H9 (cell line): ENCODE measurements around the gene NEMP1. TPM values are rescaled to one million over a fixed set of nuclear protein-coding genes. Genes with fewer than 3 reads are reported as not detected.

ENCODE experiments used
- DNase-seq: peaks from one replicate; pipeline ENCODE4 v3.0.0-alpha.2; 2017
- H2AFZ ChIP-seq: one replicate; pipeline ENCODE4 v1.6.1; 2013; ENCODE audit warnings: mild to moderate bottlenecking, low read length, control low read depth, moderate library complexity
- H2AK5ac ChIP-seq: 2 replicates; pipeline ENCODE4 v1.6.1; 2013; ENCODE audit warnings: low read length, control low read depth, mixed read lengths; ENCODE audit not compliant: insufficient read length
- H2BK120ac ChIP-seq: one replicate; pipeline ENCODE4 v1.6.1; 2013; ENCODE audit warnings: low read depth, mild to moderate bottlenecking, low read length, control low read depth, inconsistent platforms; ENCODE audit not compliant: poor library complexity, severe bottlenecking
- H2BK12ac ChIP-seq: 2 replicates; pipeline ENCODE4 v1.6.1; 2013; ENCODE audit warnings: low read length, control low read depth, mixed read lengths, low read depth; ENCODE audit not compliant: insufficient read length
- H2BK15ac ChIP-seq: 2 replicates; pipeline ENCODE4 v1.6.1; 2013; ENCODE audit warnings: low read depth, low read length, control low read depth
- H2BK20ac ChIP-seq: one replicate; pipeline ENCODE4 v1.6.1; 2013; ENCODE audit warnings: low read depth, mild to moderate bottlenecking, low read length, control low read depth, inconsistent platforms; ENCODE audit not compliant: poor library complexity, severe bottlenecking
- H2BK5ac ChIP-seq: 2 replicates; pipeline ENCODE4 v1.6.1; 2013; ENCODE audit warnings: low read length, control low read depth, mixed read lengths; ENCODE audit not compliant: insufficient read length
- H3K14ac ChIP-seq: 2 replicates; pipeline ENCODE4 v1.6.1; 2013; ENCODE audit warnings: low read length, control low read depth; ENCODE audit not compliant: insufficient read depth
- H3K18ac ChIP-seq: 2 replicates; pipeline ENCODE4 v1.6.1; 2013; ENCODE audit warnings: low read depth, mild to moderate bottlenecking, mixed read lengths, low read length, control low read depth; ENCODE audit not compliant: insufficient read length
- H3K23ac ChIP-seq: 2 replicates; pipeline ENCODE4 v1.6.1; 2013; ENCODE audit warnings: low read length, control low read depth, mixed read lengths, low read depth; ENCODE audit not compliant: insufficient read length
- H3K23me2 ChIP-seq: 2 replicates; pipeline ENCODE4 v1.6.1; 2013; ENCODE audit warnings: low read depth, mild to moderate bottlenecking, mixed read lengths, low read length, control low read depth; ENCODE audit not compliant: insufficient read length, poor library complexity, severe bottlenecking
- H3K27ac ChIP-seq: 2 replicates; pipeline ENCODE4 v1.5.1; 2013; ENCODE audit warnings: low read length, control low read depth, mixed read lengths, low read depth; ENCODE audit not compliant: insufficient read length
- H3K27me3 ChIP-seq: 2 replicates; pipeline ENCODE4 v1.6.1; 2013; ENCODE audit warnings: low read length, control low read depth, inconsistent platforms; ENCODE audit not compliant: insufficient read depth
- H3K4ac ChIP-seq: 2 replicates; pipeline ENCODE4 v1.6.1; 2013; ENCODE audit warnings: low read depth, mild to moderate bottlenecking, control low read depth, inconsistent platforms, low read length, moderate library complexity
- H3K4me1 ChIP-seq: 2 replicates; pipeline ENCODE4 v1.6.1; 2013; ENCODE audit warnings: low read length, control low read depth, inconsistent platforms; ENCODE audit not compliant: insufficient read depth
- H3K4me2 ChIP-seq: 2 replicates; pipeline ENCODE4 v1.6.1; 2013; ENCODE audit warnings: low read length, control low read depth, mixed read lengths; ENCODE audit not compliant: insufficient read length, insufficient read depth
- H3K56ac ChIP-seq: 2 replicates; pipeline ENCODE4 v1.6.1; 2013; ENCODE audit warnings: low read depth, mild to moderate bottlenecking, mixed read lengths, low read length, control low read depth; ENCODE audit not compliant: insufficient read length
- H3K79me1 ChIP-seq: 2 replicates; pipeline ENCODE4 v1.6.1; 2013; ENCODE audit warnings: low read depth, mild to moderate bottlenecking, moderate library complexity, low read length, control low read depth, inconsistent platforms; ENCODE audit not compliant: insufficient read depth, poor library complexity, severe bottlenecking
- H3K79me2 ChIP-seq: 2 replicates; pipeline ENCODE4 v1.6.1; 2013; ENCODE audit warnings: low read length, control low read depth, inconsistent platforms; ENCODE audit not compliant: insufficient read depth
- H3K9ac ChIP-seq: 2 replicates; pipeline ENCODE4 v1.6.1; 2013; ENCODE audit warnings: low read length, control low read depth, mixed read lengths; ENCODE audit not compliant: insufficient read length; ENCODE audit errors: extremely low read depth
- H3K9me3 ChIP-seq: one replicate; pipeline ENCODE4 v1.6.1; 2013; ENCODE audit warnings: low read depth, low read length, inconsistent platforms; ENCODE audit not compliant: control insufficient read depth
- H3T11ph ChIP-seq: one replicate; pipeline ENCODE4 v1.6.1; 2013; ENCODE audit warnings: mild to moderate bottlenecking, low read length, control low read depth, inconsistent platforms
- H4K20me1 ChIP-seq: one replicate; pipeline ENCODE4 v1.6.1; 2013; ENCODE audit not compliant: control insufficient read depth, insufficient read length, insufficient read depth
- H4K5ac ChIP-seq: 2 replicates; pipeline ENCODE4 v1.6.1; 2013; ENCODE audit warnings: low read depth, mild to moderate bottlenecking, mixed read lengths, low read length, control low read depth; ENCODE audit not compliant: insufficient read length
- H4K8ac ChIP-seq: replicated peaks from 2 replicates; pipeline ENCODE4 v1.6.1; 2013; ENCODE audit warnings: low read length, control low read depth, mixed read lengths, low read depth; ENCODE audit not compliant: insufficient read length
- H4K91ac ChIP-seq: 2 replicates; pipeline ENCODE4 v1.6.1; 2013; ENCODE audit warnings: low read depth, mild to moderate bottlenecking, moderate library complexity, mixed read lengths, low read length, control low read depth; ENCODE audit not compliant: insufficient read length
- H3K27ac Mint-ChIP-seq, 3 experiments: 2 replicates in 2 of 3; 3 replicates in 1 of 3; pipeline ENCODE4 v1.8.0; 2020 to 2021; ENCODE audit warnings: mixed read lengths in 3 of 3, mild to moderate bottlenecking in 1 of 3, moderate library complexity in 1 of 3
- H3K27me3 Mint-ChIP-seq: 2 replicates; pipeline ENCODE4 v1.8.0; 2021; ENCODE audit warnings: low read depth, mild to moderate bottlenecking, moderate library complexity, mixed read lengths
- H3K36me3 Mint-ChIP-seq, 3 experiments: 2 replicates in 2 of 3; 3 replicates in 1 of 3; pipeline ENCODE4 v1.8.0; 2020 to 2021; ENCODE audit warnings: low read depth in 3 of 3, mixed read lengths in 3 of 3; ENCODE audit not compliant: insufficient read depth in 1 of 3
- H3K4me1 Mint-ChIP-seq, 2 experiments: 2 replicates each; pipeline ENCODE4 v1.8.0; 2020; ENCODE audit warnings: mixed read lengths in 2 of 2
- H3K4me3 Mint-ChIP-seq, 2 experiments: 2 replicates in 1 of 2; 3 replicates in 1 of 2; pipeline ENCODE4 v1.8.0; 2020 to 2021; ENCODE audit warnings: mild to moderate bottlenecking in 2 of 2, mixed read lengths in 2 of 2, moderate library complexity in 1 of 2
- H3K9me3 Mint-ChIP-seq, 2 experiments: 2 replicates in 1 of 2; 3 replicates in 1 of 2; pipeline ENCODE4 v1.8.0; 2020; ENCODE audit warnings: mild to moderate bottlenecking in 2 of 2, mixed read lengths in 2 of 2, moderate library complexity in 1 of 2
- CTCF ChIP-seq: fragments of 200-600 bp; sonication (generic); conservative IDR thresholded peaks from 3 replicates; pipeline ENCODE4 v1.8.0; 2021; ENCODE audit warnings: antibody characterized with exemption, mild to moderate bottlenecking
- WGBS: extraction: QIAGEN DNeasy Blood & Tissue Kit; methylation state at CpG from one replicate; pipeline ENCODE4 v1.1.7; 2013; ENCODE audit warnings: missing lambda C conversion rate, low lambda C conversion rate, mixed read lengths; ENCODE audit not compliant: insufficient read length; ENCODE audit errors: extremely low coverage; 5-methylcytosine and 5-hydroxymethylcytosine counted together
- total RNA-seq: library from RNA; stranded (reverse); gene quantifications from 2 replicates; pipeline ENCODE4 v1.2.1, GENCODE V29; 2021

The NEMP1 gene
- total RNA-seq, 1 experiment from 2014 or later = 50.1 TPM

- H4K8ac ChIP-seq = no peak overlapping the region
- Mint-ChIP-seq H3K4me1 (peaks cover 21 to 36% of the 10 kb centered on the region in 2 experiments), H3K27me3 (peaks cover 7% of the 10 kb centered on the region), H3K4me3 (no peak overlapping the region), H3K9me3 (no peaks in the 10 kb centered on the region), H3K27ac (no peak overlapping the region; a peak in 1 of 7 replicates), H3K36me3 (no peaks in the 10 kb centered on the region)
- H3K4me2 ChIP-seq = no peak overlapping the region
- H2BK5ac ChIP-seq = no peak overlapping the region
- H3K23ac ChIP-seq = no peak overlapping the region
- H2AK5ac ChIP-seq = no peak overlapping the region
- H3K79me2 ChIP-seq = no peaks in the 10 kb centered on the region
- no peaks in the 10 kb centered on the region for H4K20me1 ChIP-seq
- no peak for TF ChIP-seq CTCF
- WGBS = no CpG with 5 or more reads among the region's 13 CpGs
- no peak overlapping the region for H2AFZ ChIP-seq
- H4K91ac ChIP-seq = no peak overlapping the region
- H3K14ac ChIP-seq = no peak overlapping the region
- no peaks in the 10 kb centered on the region for H3K27me3 ChIP-seq
- H3K23me2 ChIP-seq = no peaks in the 10 kb centered on the region
- H3K9me3 ChIP-seq = no peaks in the 10 kb centered on the region
- H3K56ac ChIP-seq = no peak overlapping the region
- H3T11ph ChIP-seq = no peak overlapping the region
- no peak overlapping the region for H2BK12ac ChIP-seq
- no peak overlapping the region for H3K18ac ChIP-seq
- H3K9ac ChIP-seq = no peak overlapping the region
- no peak overlapping the region for H2BK120ac ChIP-seq
- H3K79me1 ChIP-seq = no peaks in the 10 kb centered on the region
- H3K4ac ChIP-seq = no peak overlapping the region
- no peak overlapping the region for H3K27ac ChIP-seq
- no peak overlapping the region for H2BK20ac ChIP-seq
- no peak overlapping the region; the same call in 1 of the 2 replicates for H2BK15ac ChIP-seq
- no peak overlapping the region for H4K5ac ChIP-seq
- DNase-seq = no peak
- H3K4me1 ChIP-seq = no peaks in the 10 kb centered on the region
Measured at GRCh38 chr12:57027011-57027804, 51.4 kb downstream of the NEMP1 start.
